HepG2 (cell line): ENCODE data around the gene ACADVL. TPM values are rescaled to one million over a fixed set of nuclear protein-coding genes. Genes with fewer than 3 reads are reported as not detected.
A peak's percentile ranks its signal among the peaks of the same experiment; 100 is the strongest.

ENCODE experiments used
- BHLHE40 ChIP-seq: IDR thresholded peaks from 2 replicates; pipeline ENCODE4 v1.6.1; 2011; ENCODE audit warnings: low read length, improper control_type of control experiment
- CC2D1A ChIP-seq: sonication (generic); formaldehyde crosslinking; IDR thresholded peaks from 2 replicates; pipeline ENCODE4 v1.8.1; 2023; ENCODE audit warnings: mild to moderate bottlenecking, missing genetic modification reagents
- KDM4B ChIP-seq: sonication (generic); formaldehyde crosslinking; IDR thresholded peaks from 2 replicates; pipeline ENCODE4 v1.4.0; 2020; ENCODE audit warnings: missing genetic modification reagents
- KDM5B ChIP-seq: sonication (generic); formaldehyde crosslinking; IDR thresholded peaks from 2 replicates; pipeline ENCODE4 v1.4.0; 2020; ENCODE audit warnings: missing genetic modification reagents, mild to moderate bottlenecking, borderline replicate concordance
- MNT ChIP-seq: fragments of 450-650 bp; IDR thresholded peaks from 2 replicates; pipeline ENCODE4 v1.6.1; 2016
- NPAS2 ChIP-seq: sonication (generic); formaldehyde crosslinking; IDR thresholded peaks from 2 replicates; pipeline ENCODE4 v1.8.0; 2022; ENCODE audit warnings: mild to moderate bottlenecking, missing genetic modification reagents, borderline replicate concordance
- NR2C2 ChIP-seq: sonication (generic); formaldehyde crosslinking; IDR thresholded peaks from 2 replicates; pipeline ENCODE4 v1.4.0; 2020; ENCODE audit warnings: missing genetic modification reagents, mild to moderate bottlenecking, moderate library complexity, borderline replicate concordance
- PREB ChIP-seq: sonication (generic); formaldehyde crosslinking; IDR thresholded peaks from 2 replicates; pipeline ENCODE4 v1.4.0; 2020; ENCODE audit warnings: missing genetic modification reagents
- RXRB ChIP-seq: IDR thresholded peaks from 2 replicates; pipeline ENCODE4 v1.6.1; 2016; ENCODE audit warnings: borderline replicate concordance, missing genetic modification reagents, missing compliant biosample characterization
- SAFB2 ChIP-seq: sonication (generic); formaldehyde crosslinking; IDR thresholded peaks from 2 replicates; pipeline ENCODE4 v1.5.1; 2020; ENCODE audit warnings: missing genetic modification reagents, low read depth, mild to moderate bottlenecking, borderline replicate concordance
- SNAI1 ChIP-seq: sonication (generic); formaldehyde crosslinking; IDR thresholded peaks from 2 replicates; pipeline ENCODE4 v1.5.0; 2020; ENCODE audit warnings: mild to moderate bottlenecking, missing genetic modification reagents, borderline replicate concordance
- TRIM24 ChIP-seq: sonication (generic); formaldehyde crosslinking; IDR thresholded peaks from 2 replicates; pipeline ENCODE4 v1.8.0; 2022; ENCODE audit warnings: mild to moderate bottlenecking, missing genetic modification reagents
- polyA plus RNA-seq, 8 experiments: library from polyadenylated mRNA; depleted of rRNA in 3 of 8; stranded (reverse) in 7 of 8; unstranded in 1 of 8; fragments of >200 nt; fragmentation: Illumina TruSeq in 4 of 8; extraction: Trizol in 4 of 8; gene quantifications; 2 replicates each; pipeline versions ENCODE4 v1.2.1 to v1.2.3, GENCODE V29; 2011 to 2016; ENCODE audit warnings: low read depth in 4 of 8, missing spikeins in 1 of 8, mixed read lengths in 1 of 8; ENCODE audit not compliant: insufficient read depth in 1 of 8
- total RNA-seq, 5 experiments: library from RNA; depleted of rRNA; stranded (reverse); fragments of >200 nt; fragmentation: Illumina TruSeq; extraction: Trizol; gene quantifications; 2 replicates each; pipeline ENCODE4 v1.2.3, GENCODE V29; 2016; ENCODE audit warnings: low read depth in 1 of 5
- TF ChIP-seq, protein P1 (sequence below): IDR thresholded peaks from 2 replicates; pipeline ENCODE4 v1.6.1; 2012; ENCODE audit warnings: low read length, improper control_type of control experiment
- TF ChIP-seq, protein P2 (sequence below): sonication (generic); formaldehyde crosslinking; IDR thresholded peaks from 2 replicates; pipeline ENCODE4 v1.4.0; 2020; ENCODE audit warnings: mild to moderate bottlenecking, missing genetic modification reagents
- TF ChIP-seq, protein P3 (sequence below): sonication (generic); formaldehyde crosslinking; IDR thresholded peaks from 2 replicates; pipeline ENCODE4 v1.4.0; 2020; ENCODE audit warnings: missing genetic modification reagents, borderline replicate concordance
- TF ChIP-seq, protein P4 (sequence below): sonication (generic); formaldehyde crosslinking; IDR thresholded peaks from 2 replicates; pipeline ENCODE4 v1.5.1; 2020; ENCODE audit warnings: mild to moderate bottlenecking, missing genetic modification reagents, moderate library complexity

ACADVL gene
- total and polyA plus RNA-seq, 2 of the 13 experiments (the other 11 are each of a cell fraction or from before 2014, with no cell fraction given), result 219 to 412 TPM

DNA sequence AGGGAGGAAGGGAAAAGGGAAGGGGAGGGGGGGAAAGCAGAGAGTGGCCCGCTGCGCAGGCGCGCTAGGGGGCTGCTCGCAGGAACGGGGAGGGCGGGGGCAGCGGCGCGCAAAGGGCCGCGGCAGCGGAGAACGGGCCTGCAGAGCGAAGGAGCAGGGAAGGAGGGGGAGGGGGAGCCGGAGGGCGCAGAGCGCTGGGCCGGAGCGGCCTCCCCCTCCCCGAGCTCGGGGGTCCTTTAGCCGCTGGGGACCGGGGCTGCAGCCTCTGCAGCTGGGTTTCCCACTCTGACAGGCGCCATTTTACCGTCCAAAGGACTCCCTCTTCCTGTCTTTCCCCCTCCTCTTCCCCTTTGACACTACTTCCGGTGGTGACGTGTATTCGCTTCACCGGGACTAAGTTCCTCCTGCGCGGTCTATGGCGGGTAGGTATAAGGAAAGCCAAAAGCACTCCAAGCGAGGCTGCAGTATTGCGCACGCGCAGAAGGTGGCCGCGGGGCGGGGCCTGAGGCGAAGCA lies 32.0 kb downstream of the ACADVL start, which contains the start of gene CTDNEP1 (continued):
- TF ChIP-seq, protein P1, sequence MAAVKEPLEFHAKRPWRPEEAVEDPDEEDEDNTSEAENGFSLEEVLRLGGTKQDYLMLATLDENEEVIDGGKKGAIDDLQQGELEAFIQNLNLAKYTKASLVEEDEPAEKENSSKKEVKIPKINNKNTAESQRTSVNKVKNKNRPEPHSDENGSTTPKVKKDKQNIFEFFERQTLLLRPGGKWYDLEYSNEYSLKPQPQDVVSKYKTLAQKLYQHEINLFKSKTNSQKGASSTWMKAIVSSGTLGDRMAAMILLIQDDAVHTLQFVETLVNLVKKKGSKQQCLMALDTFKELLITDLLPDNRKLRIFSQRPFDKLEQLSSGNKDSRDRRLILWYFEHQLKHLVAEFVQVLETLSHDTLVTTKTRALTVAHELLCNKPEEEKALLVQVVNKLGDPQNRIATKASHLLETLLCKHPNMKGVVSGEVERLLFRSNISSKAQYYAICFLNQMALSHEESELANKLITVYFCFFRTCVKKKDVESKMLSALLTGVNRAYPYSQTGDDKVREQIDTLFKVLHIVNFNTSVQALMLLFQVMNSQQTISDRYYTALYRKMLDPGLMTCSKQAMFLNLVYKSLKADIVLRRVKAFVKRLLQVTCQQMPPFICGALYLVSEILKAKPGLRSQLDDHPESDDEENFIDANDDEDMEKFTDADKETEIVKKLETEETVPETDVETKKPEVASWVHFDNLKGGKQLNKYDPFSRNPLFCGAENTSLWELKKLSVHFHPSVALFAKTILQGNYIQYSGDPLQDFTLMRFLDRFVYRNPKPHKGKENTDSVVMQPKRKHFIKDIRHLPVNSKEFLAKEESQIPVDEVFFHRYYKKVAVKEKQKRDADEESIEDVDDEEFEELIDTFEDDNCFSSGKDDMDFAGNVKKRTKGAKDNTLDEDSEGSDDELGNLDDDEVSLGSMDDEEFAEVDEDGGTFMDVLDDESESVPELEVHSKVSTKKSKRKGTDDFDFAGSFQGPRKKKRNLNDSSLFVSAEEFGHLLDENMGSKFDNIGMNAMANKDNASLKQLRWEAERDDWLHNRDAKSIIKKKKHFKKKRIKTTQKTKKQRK, result no peak
- no peak for TF ChIP-seq NPAS2
- TF ChIP-seq MNT, result no peak
- TF ChIP-seq RXRB, result no peak
- no peak for TF ChIP-seq TRIM24 (CRISPR knock-in tag)
- no peak for TF ChIP-seq KDM5B (CRISPR knock-in tag)
- TF ChIP-seq, protein P2, sequence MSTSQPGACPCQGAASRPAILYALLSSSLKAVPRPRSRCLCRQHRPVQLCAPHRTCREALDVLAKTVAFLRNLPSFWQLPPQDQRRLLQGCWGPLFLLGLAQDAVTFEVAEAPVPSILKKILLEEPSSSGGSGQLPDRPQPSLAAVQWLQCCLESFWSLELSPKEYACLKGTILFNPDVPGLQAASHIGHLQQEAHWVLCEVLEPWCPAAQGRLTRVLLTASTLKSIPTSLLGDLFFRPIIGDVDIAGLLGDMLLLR, result no peak
- TF ChIP-seq, protein P3, sequence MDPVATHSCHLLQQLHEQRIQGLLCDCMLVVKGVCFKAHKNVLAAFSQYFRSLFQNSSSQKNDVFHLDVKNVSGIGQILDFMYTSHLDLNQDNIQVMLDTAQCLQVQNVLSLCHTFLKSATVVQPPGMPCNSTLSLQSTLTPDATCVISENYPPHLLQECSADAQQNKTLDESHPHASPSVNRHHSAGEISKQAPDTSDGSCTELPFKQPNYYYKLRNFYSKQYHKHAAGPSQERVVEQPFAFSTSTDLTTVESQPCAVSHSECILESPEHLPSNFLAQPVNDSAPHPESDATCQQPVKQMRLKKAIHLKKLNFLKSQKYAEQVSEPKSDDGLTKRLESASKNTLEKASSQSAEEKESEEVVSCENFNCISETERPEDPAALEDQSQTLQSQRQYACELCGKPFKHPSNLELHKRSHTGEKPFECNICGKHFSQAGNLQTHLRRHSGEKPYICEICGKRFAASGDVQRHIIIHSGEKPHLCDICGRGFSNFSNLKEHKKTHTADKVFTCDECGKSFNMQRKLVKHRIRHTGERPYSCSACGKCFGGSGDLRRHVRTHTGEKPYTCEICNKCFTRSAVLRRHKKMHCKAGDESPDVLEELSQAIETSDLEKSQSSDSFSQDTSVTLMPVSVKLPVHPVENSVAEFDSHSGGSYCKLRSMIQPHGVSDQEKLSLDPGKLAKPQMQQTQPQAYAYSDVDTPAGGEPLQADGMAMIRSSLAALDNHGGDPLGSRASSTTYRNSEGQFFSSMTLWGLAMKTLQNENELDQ, result no peak
- TF ChIP-seq, protein P4, sequence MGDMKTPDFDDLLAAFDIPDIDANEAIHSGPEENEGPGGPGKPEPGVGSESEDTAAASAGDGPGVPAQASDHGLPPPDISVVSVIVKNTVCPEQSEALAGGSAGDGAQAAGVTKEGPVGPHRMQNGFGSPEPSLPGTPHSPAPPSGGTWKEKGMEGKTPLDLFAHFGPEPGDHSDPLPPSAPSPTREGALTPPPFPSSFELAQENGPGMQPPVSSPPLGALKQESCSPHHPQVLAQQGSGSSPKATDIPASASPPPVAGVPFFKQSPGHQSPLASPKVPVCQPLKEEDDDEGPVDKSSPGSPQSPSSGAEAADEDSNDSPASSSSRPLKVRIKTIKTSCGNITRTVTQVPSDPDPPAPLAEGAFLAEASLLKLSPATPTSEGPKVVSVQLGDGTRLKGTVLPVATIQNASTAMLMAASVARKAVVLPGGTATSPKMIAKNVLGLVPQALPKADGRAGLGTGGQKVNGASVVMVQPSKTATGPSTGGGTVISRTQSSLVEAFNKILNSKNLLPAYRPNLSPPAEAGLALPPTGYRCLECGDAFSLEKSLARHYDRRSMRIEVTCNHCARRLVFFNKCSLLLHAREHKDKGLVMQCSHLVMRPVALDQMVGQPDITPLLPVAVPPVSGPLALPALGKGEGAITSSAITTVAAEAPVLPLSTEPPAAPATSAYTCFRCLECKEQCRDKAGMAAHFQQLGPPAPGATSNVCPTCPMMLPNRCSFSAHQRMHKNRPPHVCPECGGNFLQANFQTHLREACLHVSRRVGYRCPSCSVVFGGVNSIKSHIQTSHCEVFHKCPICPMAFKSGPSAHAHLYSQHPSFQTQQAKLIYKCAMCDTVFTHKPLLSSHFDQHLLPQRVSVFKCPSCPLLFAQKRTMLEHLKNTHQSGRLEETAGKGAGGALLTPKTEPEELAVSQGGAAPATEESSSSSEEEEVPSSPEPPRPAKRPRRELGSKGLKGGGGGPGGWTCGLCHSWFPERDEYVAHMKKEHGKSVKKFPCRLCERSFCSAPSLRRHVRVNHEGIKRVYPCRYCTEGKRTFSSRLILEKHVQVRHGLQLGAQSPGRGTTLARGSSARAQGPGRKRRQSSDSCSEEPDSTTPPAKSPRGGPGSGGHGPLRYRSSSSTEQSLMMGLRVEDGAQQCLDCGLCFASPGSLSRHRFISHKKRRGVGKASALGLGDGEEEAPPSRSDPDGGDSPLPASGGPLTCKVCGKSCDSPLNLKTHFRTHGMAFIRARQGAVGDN (CRISPR knock-in tag), result no peak
- TF ChIP-seq SAFB2 (CRISPR knock-in tag), result no peak
- TF ChIP-seq KDM4B, result no peak
- no peak for TF ChIP-seq SNAI1 (CRISPR knock-in tag)
- no peak for TF ChIP-seq PREB (CRISPR knock-in tag)
- no peak for TF ChIP-seq CC2D1A (CRISPR knock-in tag)
- TF ChIP-seq NR2C2 (CRISPR knock-in tag), result peak; percentile 91; the same call in 1 of the 2 replicates
- TF ChIP-seq BHLHE40, result no peak
